ENCODE measurements around the gene MINPP1. TPM values are rescaled to one million over a fixed set of nuclear protein-coding genes. Genes with fewer than 3 reads are reported as not detected.
"Not testable (repeated sequence)": the region's sequence is repeated elsewhere in the genome, so short reads cannot be mapped to it uniquely, and the experiment has no call there.

The MINPP1 gene
- total RNA-seq, 4 donors from 2014 or later, result 10.8 to 40.3 (median 23.7) TPM

DNA sequence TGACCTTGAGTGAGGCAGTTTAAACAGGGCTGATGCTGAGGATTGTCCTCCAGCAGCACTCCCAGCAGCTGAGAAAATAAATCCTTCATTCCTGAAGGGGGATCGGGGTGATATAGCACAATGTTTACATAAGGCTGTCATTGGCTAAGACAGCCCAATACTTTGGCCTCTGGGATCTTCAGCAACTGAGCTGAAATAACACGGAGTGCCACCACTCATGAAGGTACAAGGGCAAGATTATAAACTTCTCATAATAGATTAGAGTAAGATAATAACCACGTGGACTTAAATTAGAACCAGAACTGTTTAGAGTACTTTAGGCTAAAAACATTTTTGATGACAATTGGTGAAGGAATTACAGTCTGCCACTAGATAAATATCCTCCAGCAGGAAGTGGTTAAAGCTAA is 85.0 kb downstream of the MINPP1 start:
- no peak for DNase-seq (ENCODE audit: low spot score in 2 of 2)
- TF ChIP-seq POLR2A (IDR thresholded peaks at IDR 0.05), result no peak
- TF ChIP-seq, protein P1, sequence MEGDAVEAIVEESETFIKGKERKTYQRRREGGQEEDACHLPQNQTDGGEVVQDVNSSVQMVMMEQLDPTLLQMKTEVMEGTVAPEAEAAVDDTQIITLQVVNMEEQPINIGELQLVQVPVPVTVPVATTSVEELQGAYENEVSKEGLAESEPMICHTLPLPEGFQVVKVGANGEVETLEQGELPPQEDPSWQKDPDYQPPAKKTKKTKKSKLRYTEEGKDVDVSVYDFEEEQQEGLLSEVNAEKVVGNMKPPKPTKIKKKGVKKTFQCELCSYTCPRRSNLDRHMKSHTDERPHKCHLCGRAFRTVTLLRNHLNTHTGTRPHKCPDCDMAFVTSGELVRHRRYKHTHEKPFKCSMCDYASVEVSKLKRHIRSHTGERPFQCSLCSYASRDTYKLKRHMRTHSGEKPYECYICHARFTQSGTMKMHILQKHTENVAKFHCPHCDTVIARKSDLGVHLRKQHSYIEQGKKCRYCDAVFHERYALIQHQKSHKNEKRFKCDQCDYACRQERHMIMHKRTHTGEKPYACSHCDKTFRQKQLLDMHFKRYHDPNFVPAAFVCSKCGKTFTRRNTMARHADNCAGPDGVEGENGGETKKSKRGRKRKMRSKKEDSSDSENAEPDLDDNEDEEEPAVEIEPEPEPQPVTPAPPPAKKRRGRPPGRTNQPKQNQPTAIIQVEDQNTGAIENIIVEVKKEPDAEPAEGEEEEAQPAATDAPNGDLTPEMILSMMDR (IDR thresholded peaks at IDR 0.05), result no peak
- WGBS, 2 donors, result 62 to 65% methylated on average over 3 of the region's 3 CpGs

DNA sequence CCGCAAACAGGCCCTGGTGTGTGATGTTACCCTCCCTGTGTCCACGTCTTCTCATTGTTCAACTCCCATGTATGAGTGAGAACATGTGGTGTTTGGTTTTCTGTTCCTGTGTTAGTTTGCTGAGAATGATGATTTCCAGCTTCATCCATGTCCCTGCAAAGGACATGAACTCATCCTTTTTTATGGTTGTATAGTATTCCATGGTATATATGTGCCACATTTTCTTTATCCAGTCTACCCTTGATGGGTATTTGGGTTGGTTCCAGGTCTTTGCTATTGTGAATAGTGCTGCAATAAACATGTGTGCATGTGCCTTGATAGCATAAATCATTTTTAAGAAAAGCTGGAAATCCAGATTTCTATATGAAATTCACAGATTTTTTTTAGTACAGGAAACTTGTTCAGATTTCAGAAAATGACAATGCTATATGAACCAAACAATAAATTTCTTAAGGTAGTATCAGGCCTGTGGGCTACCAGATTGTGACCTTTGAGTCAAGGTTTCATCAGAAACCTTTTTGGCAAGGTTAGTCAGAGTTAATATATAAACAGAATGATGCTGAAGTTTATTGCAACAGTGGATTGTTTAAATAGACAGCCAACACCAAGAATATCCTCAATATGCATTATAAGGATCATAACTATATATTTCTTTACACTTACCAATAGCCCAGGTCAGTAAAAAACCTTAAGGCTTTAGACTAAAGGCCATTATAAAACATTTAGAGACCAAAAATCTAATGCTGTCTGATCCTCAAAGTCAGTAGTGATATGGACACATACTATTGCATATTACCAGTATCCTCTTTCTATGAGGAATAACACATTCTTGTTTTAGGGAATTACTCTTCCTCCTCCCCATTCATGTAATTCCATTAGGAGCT is 86.3 kb downstream of the MINPP1 start:
- WGBS, 2 donors, result 97 to 98% methylated on average over 2 of the region's 2 CpGs
- no peak overlapping the region for H3K4me3 ChIP-seq (ENCODE audit: low read depth, poor library complexity, severe bottlenecking)
- DNase-seq (ENCODE audit: low spot score in 2 of 2), result no peak
- intact Hi-C loops (cut with DNase I; ENCODE audit: low total_unique reads), result no loop called here
- TF ChIP-seq, protein P1 (IDR thresholded peaks at IDR 0.05), result no peak
- TF ChIP-seq POLR2A (IDR thresholded peaks at IDR 0.05), result no peak

More for the DNA sequence above, 85.0 kb downstream of the MINPP1 start:
- intact Hi-C loops (cut with DNase I; ENCODE audit: low total_unique reads), result no loop called here
- H3K4me3 ChIP-seq (ENCODE audit: low read depth, poor library complexity, severe bottlenecking), result no peak overlapping the region

DNA sequence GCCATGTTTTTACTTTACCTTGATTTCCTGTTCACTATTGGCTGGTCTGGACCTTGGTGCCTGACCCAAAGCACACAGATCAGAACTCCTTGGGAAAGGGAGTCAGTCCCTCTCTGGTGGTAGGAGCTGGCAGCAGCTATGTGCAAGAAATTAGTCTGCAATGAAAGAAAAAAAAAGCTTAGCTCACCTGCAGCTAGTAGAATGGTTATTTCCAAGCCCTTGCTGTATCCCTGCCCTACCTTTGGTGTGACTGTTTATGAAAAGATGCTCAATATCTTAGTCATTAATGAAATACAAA is 86.8 kb downstream of the MINPP1 start:
- TF ChIP-seq, protein P1 (IDR thresholded peaks at IDR 0.05), result no peak
- no peak for TF ChIP-seq POLR2A (IDR thresholded peaks at IDR 0.05)
- intact Hi-C loops (cut with DNase I; ENCODE audit: low total_unique reads), result no loop called here
- DNase-seq (ENCODE audit: low spot score in 2 of 2), result no peak

DNA sequence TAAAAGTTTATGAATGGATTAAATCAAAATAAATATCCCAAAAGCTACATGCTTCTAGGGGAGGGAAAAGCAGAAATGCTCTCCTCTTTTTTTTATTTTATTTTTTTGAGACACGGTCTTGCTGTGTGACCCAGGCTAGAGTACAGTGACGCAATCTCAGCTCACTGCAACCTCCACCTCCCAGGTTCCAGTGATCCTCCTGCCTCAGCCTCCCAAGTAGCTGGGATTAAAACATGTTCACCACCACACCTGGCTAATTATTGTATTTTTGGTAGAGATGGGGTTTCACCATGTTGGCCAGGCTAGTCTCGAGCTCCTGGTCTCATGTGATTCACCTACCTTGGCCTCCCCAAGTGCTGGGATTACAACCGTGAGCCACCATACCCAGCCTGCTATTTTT is 88.2 kb downstream of the MINPP1 start:
- DNase-seq (ENCODE audit: low spot score in 2 of 2); H3K4me3 ChIP-seq (ENCODE audit: low read depth, poor library complexity, severe bottlenecking); intact Hi-C loops (cut with DNase I; ENCODE audit: low total_unique reads): not testable (repeated sequence)
- 85 to 87% methylated on average over 4 of the region's 4 CpGs for WGBS, 2 donors

More for the DNA sequence above, 86.8 kb downstream of the MINPP1 start:
- no peak overlapping the region for H3K4me3 ChIP-seq (ENCODE audit: low read depth, poor library complexity, severe bottlenecking)

DNA sequence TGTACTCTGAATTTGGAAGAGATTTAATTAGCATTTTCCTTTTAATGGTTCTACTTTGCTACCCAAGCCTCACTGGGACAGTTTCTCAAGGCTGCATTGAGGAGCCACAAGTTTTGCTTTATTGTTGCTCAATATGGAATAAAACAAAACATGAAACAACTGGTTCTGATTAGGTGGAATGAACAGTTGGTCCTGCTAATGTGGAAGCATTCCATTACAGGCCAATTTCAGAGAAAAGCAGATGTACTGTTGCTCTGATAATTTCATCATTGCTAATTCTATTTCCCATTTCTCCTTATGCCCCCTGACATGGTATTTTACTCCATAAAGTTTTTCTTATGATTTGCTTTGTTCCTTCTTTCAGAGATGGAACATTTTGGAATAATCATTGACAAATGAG is 89.0 kb downstream of the MINPP1 start:
- intact Hi-C loops (cut with DNase I; ENCODE audit: low total_unique reads), result no loop called here
- TF ChIP-seq, protein P1 (IDR thresholded peaks at IDR 0.05), result no peak
- no peak for TF ChIP-seq POLR2A (IDR thresholded peaks at IDR 0.05)
- no peak for DNase-seq (ENCODE audit: low spot score in 2 of 2)
- no peak overlapping the region for H3K4me3 ChIP-seq (ENCODE audit: low read depth, poor library complexity, severe bottlenecking)

DNA sequence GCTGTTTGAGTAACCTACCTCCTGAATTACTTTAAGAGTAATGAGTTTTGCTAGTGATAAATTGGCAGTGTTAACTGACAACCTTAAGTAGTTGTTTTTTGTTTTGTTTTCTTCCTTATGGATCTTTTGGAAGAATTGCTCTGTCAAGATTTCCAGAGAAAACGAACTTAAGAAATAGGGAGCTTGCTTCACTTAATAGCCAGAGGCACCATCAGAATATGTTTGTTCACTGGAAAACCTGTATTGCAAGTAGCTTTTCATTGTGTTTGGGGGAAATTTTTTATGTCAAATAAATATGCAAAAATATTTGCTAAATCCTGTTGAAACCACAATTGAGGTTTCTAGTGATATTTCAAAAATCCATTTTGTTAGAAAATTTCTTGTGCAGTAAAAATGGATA is 89.5 kb downstream of the MINPP1 start:
- no peak overlapping the region for H3K4me3 ChIP-seq (ENCODE audit: low read depth, poor library complexity, severe bottlenecking)
- WGBS, 2 donors, result 29 to 43% methylated on average over 1 of the region's 1 CpG
- intact Hi-C loops (cut with DNase I; ENCODE audit: low total_unique reads), result no loop called here
- TF ChIP-seq, protein P1 (IDR thresholded peaks at IDR 0.05), result no peak
- no peak for TF ChIP-seq POLR2A (IDR thresholded peaks at IDR 0.05)
- no peak for DNase-seq (ENCODE audit: low spot score in 2 of 2)
